Lung (tissue), 12 donors: ENCODE measurements around the gene KRTAP5-2. TPM values are rescaled to one million over a fixed set of nuclear protein-coding genes. Genes with fewer than 3 reads are reported as not detected.
A peak's percentile ranks its signal among the peaks of the same experiment; 100 is the strongest.

ENCODE experiments used
- ATAC-seq: fragments of 200-7000 bp; cut with Tn5 transposase; one replicate; pipeline ENCODE4 v1.9.1; 2020; ENCODE audit warnings: moderate number of reproducible peaks; ENCODE audit not compliant: insufficient read depth, low FRiP score
- DNase-seq, 3 donors: peaks; one replicate each; pipeline ENCODE4 v3.0.0-alpha.2; 2013 to 2017
- H3K27ac ChIP-seq, 2 donors: one replicate each; pipeline ENCODE4 v1.5.1; 2013; ENCODE audit warnings: mild to moderate bottlenecking in 2 of 2, moderate library complexity in 2 of 2, control low read depth in 1 of 2, inconsistent platforms in 1 of 2, low read depth in 1 of 2, low read length in 1 of 2
- H3K27me3 ChIP-seq, 3 donors: one replicate each; pipeline ENCODE4 v1.5.1; 2013; ENCODE audit warnings: low read length in 2 of 3; ENCODE audit not compliant: control insufficient read depth in 3 of 3, insufficient read depth in 3 of 3
- H3K36me3 ChIP-seq, 4 donors: one replicate each; pipeline ENCODE4 v1.5.1; 2013; ENCODE audit warnings: low read length in 4 of 4, mild to moderate bottlenecking in 1 of 4, moderate library complexity in 1 of 4; ENCODE audit not compliant: control insufficient read depth in 4 of 4, insufficient read depth in 4 of 4
- H3K4me1 ChIP-seq, 5 donors: one replicate each; pipeline ENCODE4 v1.5.1; 2013; ENCODE audit warnings: low read length in 5 of 5, mild to moderate bottlenecking in 2 of 5, moderate library complexity in 1 of 5; ENCODE audit not compliant: control insufficient read depth in 5 of 5, insufficient read depth in 5 of 5
- H3K4me3 ChIP-seq: one replicate; pipeline ENCODE4 v1.5.1; 2013; ENCODE audit warnings: mild to moderate bottlenecking, control low read depth, moderate library complexity
- H3K9ac ChIP-seq, 2 donors: one replicate each; pipeline ENCODE4 v1.5.1; 2013; ENCODE audit warnings: low read length in 2 of 2, control low read depth in 1 of 2; ENCODE audit not compliant: insufficient read depth in 1 of 2
- H3K9me3 ChIP-seq, 4 donors: one replicate each; pipeline ENCODE4 v1.5.1; 2013; ENCODE audit warnings: low read length in 3 of 4, mild to moderate bottlenecking in 1 of 4, moderate library complexity in 1 of 4; ENCODE audit not compliant: control insufficient read depth in 4 of 4, insufficient read depth in 3 of 4
- WGBS, 2 donors: extraction: QIAGEN DNeasy Blood & Tissue Kit; methylation state at CpG; one replicate each; pipeline ENCODE4 v1.1.7; 2013; 5-methylcytosine and 5-hydroxymethylcytosine counted together
- polyA plus RNA-seq, 2 donors: library from polyadenylated mRNA; stranded (reverse); fragments of 200-250 nt; gene quantifications; one replicate each; pipeline ENCODE4 v1.2.1, GENCODE V29; 2013
- total RNA-seq, 2 donors: library from RNA; depleted of rRNA in 1 of 2; stranded (reverse); fragments of >200 nt in 1 of 2; gene quantifications; one replicate each; pipeline ENCODE4 v1.2.1, GENCODE V29; 2014 to 2021
- TF ChIP-seq, protein P1 (sequence below): IDR thresholded peaks from 2 replicates; pipeline ENCODE4 v1.5.1; 2012; ENCODE audit warnings: mild to moderate bottlenecking; ENCODE audit errors: control extremely low read depth, extremely low read depth
- donor health status: control.
- donor health status: control.
- donor health status: Bipolar disorder and iron deficiency.
- donor health status: healthy.
- donor health status: DM: yes; HTN: yes; CAD: no.

Gene KRTAP5-2
- total and polyA plus RNA-seq, 4 donors, result 0.12 TPM; not detected in 3

DNA sequence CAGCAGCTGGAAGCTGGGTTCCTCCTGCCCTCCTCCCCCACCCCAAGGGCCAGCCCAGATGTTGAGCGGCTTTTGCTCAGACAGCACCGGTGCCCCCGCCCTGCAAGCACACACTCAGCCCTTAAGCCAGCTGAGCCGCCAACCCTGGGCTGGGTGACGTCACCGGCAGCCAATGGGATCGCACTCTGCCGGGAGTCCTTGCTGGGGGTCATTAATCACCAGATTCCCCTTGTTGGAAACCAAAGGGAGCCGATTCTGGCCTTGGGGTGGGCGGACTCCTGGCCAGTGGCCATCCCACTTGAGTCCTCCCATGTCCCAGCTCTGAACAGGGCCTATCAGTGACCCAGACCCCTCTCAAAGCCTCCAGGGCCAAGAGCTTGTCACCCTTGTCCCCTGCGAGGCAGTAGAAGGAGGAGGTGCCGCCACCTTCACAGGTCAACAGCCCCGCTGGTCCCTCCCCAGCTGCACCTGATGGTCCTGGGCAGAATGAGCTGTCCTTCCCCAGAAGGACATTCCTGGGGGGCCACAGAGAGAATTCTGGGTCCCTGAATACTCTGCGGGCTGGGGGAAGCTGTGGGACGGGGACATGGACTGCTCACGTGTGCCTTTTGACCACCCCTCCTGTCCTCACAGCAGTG, 33.4 kb downstream of the KRTAP5-2 start:
- Histone ChIP-seq H3K9ac (no peak overlapping the region), H3K27ac (peak overlapping the region in 1 of 2 donors; percentile 38), H3K4me1 (peaks cover 0 to 7% (median under 1%) of the 10 kb centered on the region in 5 donors), H3K9me3 (no peaks in the 10 kb centered on the region), H3K27me3 (peaks cover 0 to 8% (median 5%) of the 10 kb centered on the region in 3 donors), H3K36me3 (peaks cover 0 to 27% (median 0%) of the 10 kb centered on the region in 4 donors), H3K4me3 (no peak overlapping the region)
- DNase-seq, result peak; percentile 59 to 75 (median 62)
- no peak for ATAC-seq
- WGBS, 2 donors, result 28 to 53% methylated on average over 15 to 16 of the region's 16 CpGs
- TF ChIP-seq, protein P1, sequence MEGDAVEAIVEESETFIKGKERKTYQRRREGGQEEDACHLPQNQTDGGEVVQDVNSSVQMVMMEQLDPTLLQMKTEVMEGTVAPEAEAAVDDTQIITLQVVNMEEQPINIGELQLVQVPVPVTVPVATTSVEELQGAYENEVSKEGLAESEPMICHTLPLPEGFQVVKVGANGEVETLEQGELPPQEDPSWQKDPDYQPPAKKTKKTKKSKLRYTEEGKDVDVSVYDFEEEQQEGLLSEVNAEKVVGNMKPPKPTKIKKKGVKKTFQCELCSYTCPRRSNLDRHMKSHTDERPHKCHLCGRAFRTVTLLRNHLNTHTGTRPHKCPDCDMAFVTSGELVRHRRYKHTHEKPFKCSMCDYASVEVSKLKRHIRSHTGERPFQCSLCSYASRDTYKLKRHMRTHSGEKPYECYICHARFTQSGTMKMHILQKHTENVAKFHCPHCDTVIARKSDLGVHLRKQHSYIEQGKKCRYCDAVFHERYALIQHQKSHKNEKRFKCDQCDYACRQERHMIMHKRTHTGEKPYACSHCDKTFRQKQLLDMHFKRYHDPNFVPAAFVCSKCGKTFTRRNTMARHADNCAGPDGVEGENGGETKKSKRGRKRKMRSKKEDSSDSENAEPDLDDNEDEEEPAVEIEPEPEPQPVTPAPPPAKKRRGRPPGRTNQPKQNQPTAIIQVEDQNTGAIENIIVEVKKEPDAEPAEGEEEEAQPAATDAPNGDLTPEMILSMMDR, result no peak

DNA sequence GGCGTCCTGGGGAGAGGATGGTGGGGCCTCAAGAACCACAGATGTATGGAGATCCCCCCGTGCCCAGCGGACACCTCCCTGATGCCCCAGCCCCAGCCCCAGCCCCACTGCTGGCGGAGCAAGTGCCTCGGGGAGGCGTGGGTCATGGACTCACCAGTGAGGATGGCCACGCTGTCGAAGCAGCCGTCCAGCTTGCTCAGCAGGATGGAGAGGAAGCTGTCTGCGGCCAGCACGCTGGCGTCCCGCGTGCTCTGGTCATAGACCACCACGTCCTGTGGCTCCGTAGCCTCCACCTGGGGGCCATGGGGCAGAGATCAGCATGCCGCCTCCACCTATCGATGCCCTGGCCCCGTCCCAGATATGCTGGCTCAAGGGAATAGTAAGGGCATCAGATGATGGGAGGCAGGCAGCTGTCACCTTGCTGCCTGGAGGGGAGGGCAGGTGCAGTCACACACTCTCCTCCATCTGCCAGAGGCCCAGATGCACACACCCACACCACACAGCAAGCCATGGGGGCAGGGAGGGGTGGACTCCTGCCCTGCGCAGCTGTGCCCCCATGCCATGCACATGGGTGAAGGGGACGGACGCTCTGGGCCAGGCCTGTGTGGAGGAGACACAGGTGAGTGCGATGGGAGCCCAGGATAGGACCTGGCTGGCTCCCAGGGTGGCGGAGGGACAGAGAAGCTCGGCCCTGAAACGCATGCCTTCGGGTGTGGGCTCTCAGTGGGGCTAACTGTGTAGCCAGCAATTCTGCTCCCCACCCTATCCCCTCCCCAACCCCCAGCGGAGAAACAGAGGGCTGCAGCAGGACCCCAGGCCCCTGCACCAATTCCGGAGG, 34.2 kb downstream of the KRTAP5-2 start:
- TF ChIP-seq, protein P1, result no peak
- H3K27me3 ChIP-seq, result peaks cover 0 to 2% (median 0%) of the 10 kb centered on the region in 3 donors
- WGBS, 2 donors, result 75 to 86% methylated on average over 28 to 29 of the region's 29 CpGs
- no peak for ATAC-seq
- H3K9me3 ChIP-seq, result no peaks in the 10 kb centered on the region
- peaks cover 0 to 13% (median 8%) of the 10 kb centered on the region in 5 donors for H3K4me1 ChIP-seq
- H3K36me3 ChIP-seq, result peaks cover 0 to 27% (median 0%) of the 10 kb centered on the region in 4 donors
- no peak overlapping the region for H3K4me3 ChIP-seq
- no peak for DNase-seq
- no peak overlapping the region for H3K27ac ChIP-seq
- H3K9ac ChIP-seq, result no peak overlapping the region

DNA sequence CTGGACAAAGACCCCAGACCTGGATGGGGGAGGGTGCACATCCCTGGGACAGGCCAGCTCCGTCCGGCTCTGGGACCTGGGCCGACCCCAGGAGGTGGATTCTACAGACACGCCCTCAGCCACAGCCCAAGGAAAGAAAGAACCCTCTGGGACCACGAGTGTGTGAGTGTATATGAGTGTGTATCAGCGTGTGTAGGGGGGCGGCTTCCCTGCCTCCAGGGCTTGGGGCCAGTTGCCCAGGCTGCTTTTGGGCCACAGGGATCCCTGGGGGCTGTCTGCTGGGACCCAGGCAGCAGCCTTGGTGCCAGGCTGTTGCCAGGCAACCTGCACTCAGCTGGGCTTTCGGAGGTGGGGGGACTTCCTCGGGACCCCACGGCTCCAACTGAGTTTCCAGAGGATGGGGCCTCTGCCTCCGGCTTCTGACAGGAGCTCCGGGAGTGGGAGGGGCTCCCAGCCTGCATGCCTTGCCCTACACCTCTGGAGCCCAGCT, 34.9 kb downstream of the KRTAP5-2 start:
- Histone ChIP-seq H3K36me3 (peaks cover 0 to 27% (median 0%) of the 10 kb centered on the region in 4 donors), H3K27me3 (no peaks in the 10 kb centered on the region), H3K27ac (no peak overlapping the region), H3K9me3 (no peaks in the 10 kb centered on the region), H3K4me3 (no peak overlapping the region), H3K4me1 (peaks cover 0 to 20% (median 16%) of the 10 kb centered on the region in 5 donors), H3K9ac (no peak overlapping the region)
- WGBS, 2 donors, result 80 to 82% methylated on average over 12 of the region's 12 CpGs
- TF ChIP-seq, protein P1, result no peak
- DNase-seq, result peak in 1 of 3 donors; percentile 11
- ATAC-seq, result no peak
